ENCODE measurements around the gene PIGQ. TPM values are rescaled to one million over a fixed set of nuclear protein-coding genes. Genes with fewer than 3 reads are reported as not detected.
"Not testable (repeated sequence)": the region's sequence is repeated elsewhere in the genome, so short reads cannot be mapped to it uniquely, and the experiment has no call there.

The PIGQ gene
- total and polyA plus RNA-seq, 2 of the 8 experiments (the other 6 are each of a cell fraction or from before 2014, with no cell fraction given) = 36.0 to 49.2 TPM

DNA sequence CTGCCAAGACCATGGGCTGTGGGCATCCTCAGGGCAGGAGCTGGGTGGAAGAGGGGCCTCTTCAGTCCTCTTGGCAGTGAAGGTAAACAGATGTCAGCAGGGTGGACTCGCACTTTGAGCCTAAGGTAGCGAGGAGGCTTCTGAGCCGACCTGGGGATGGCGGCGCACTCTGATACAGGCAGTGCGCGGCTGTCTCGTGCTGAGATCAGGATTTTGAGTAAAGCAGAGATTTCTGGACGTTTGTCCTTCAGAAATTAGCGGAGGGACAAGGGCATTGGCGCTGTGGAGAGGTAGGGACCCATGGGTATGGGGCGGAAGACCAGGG lies 26.9 kb downstream of the PIGQ start (continued):
- TF ChIP-seq SP4 (IDR thresholded peaks at IDR 0.05; ENCODE audit: low read length) = no peak
- TF ChIP-seq ZNF274 (IDR thresholded peaks at IDR 0.05; ENCODE audit: borderline replicate concordance, extremely low read depth, low read length) = no peak
- no peak for TF ChIP-seq RNF2 (IDR thresholded peaks at IDR 0.05; ENCODE audit: borderline replicate concordance, low read depth, low read length, missing control alignments, poor library complexity, severe bottlenecking)
- no peak for TF ChIP-seq EGR1 (IDR thresholded peaks at IDR 0.05; ENCODE audit: borderline replicate concordance, low read depth, low read length)
- no peak for TF ChIP-seq KDM5A (IDR thresholded peaks at IDR 0.05; ENCODE audit: low read length)

- not testable (repeated sequence) for H3K23ac ChIP-seq (ENCODE audit: insufficient read length); DNase-seq (ENCODE audit: low read depth in 1 of 2, low spot score in 2 of 2); H3K4me1 ChIP-seq (replicated peaks in 1 of 4; ENCODE audit: control insufficient read depth in 3 of 4, insufficient read depth in 4 of 4, low read length in 3 of 4); H3K4me3 ChIP-seq (ENCODE audit: extremely low read depth in 1 of 4, insufficient read depth in 2 of 4, low read depth in 3 of 4, low read length in 4 of 4); H3K4ac ChIP-seq (replicated peaks; ENCODE audit: insufficient read length, low read depth, low read length); H3K56ac ChIP-seq (replicated peaks; ENCODE audit: insufficient read length, low read depth, low read length); H2BK5ac ChIP-seq (ENCODE audit: low read depth, low read length); H3K18ac ChIP-seq (ENCODE audit: extremely low read depth, low read length); H2BK20ac ChIP-seq (ENCODE audit: low read length); H3K27ac ChIP-seq (ENCODE audit: low read depth, low read length); FAIRE-seq; H4K8ac ChIP-seq (ENCODE audit: extremely low read depth, insufficient read depth, low read length); H3K23me2 ChIP-seq (ENCODE audit: low read depth, low read length); H3K36me3 ChIP-seq (ENCODE audit: control insufficient read depth in 2 of 4, insufficient read depth in 4 of 4, low read length in 3 of 4); H3K79me2 ChIP-seq (ENCODE audit: control insufficient read depth in 1 of 2, insufficient read depth in 2 of 2, low read length in 2 of 2); H3K9me3 ChIP-seq (ENCODE audit: insufficient read depth in 2 of 2, low read depth in 1 of 2, low read length in 1 of 2); H4K91ac ChIP-seq (replicated peaks; ENCODE audit: insufficient read length, low read length); H3K4me2 ChIP-seq (ENCODE audit: insufficient read depth in 1 of 2, low read depth in 2 of 2, low read length in 2 of 2); H2AFZ ChIP-seq (ENCODE audit: low read length); H3K9ac ChIP-seq (replicated peaks in 1 of 4; ENCODE audit: extremely low read depth in 1 of 4, low read depth in 3 of 4, low read length in 3 of 4); H3K27me3 ChIP-seq (replicated peaks in 1 of 4; ENCODE audit: control insufficient read depth in 3 of 4, extremely low read depth in 1 of 4, insufficient read depth in 3 of 4, low read length in 3 of 4); H2BK15ac ChIP-seq (ENCODE audit: low read length); H2BK12ac ChIP-seq (ENCODE audit: low read depth, low read length); H3K14ac ChIP-seq (ENCODE audit: insufficient read length); H2BK120ac ChIP-seq (replicated peaks; ENCODE audit: low read depth, low read length); H2AK5ac ChIP-seq (ENCODE audit: low read depth, low read length); H4K5ac ChIP-seq (ENCODE audit: insufficient read length, low read depth, low read length)
- Histone ChIP-seq H3K79me1 (ENCODE audit: low read depth, low read length) (peaks cover 10% of the 10 kb centered on the region; the same call in 1 of the 2 replicates), H4K20me1 (replicated peaks in 1 of 2; ENCODE audit: control insufficient read depth in 1 of 2, insufficient read depth in 2 of 2, low read length in 2 of 2) (peaks cover 14 to 19% of the 10 kb centered on the region in 2 experiments)
- ChIA-PET POLR2A (ENCODE audit: partially characterized antibody) (interaction anchor here (0.8 kb wide), 1 partner anchor 14 kb away, joined by 3 read pairs; no protein-coding TSS in a partner anchor), CTCF (ENCODE audit: partially characterized antibody) (interaction anchor here (0.6 to 1.2 kb wide), 7 partner anchors 27 to 446 kb away, joined by 3 read pairs; no protein-coding TSS in a partner anchor)
- WGBS, 2 experiments (ENCODE audit: extremely low coverage in 1 of 2, insufficient coverage in 1 of 2, insufficient read length in 1 of 2, insufficient replicate concordance in 2 of 2, low coverage in 1 of 2, low lambda C conversion rate in 2 of 2, missing lambda C conversion rate in 1 of 2) = 92% methylated on average over 4 of the region's 7 CpGs; no CpG with 5 or more reads in 1 of the 2 experiments
These were observed 27.9 kb downstream of the PIGQ start for GRCh38 chr16:597655-598054.

All from H1 (cell line).